Keratinocyte (primary cell): ENCODE data around the gene EYS. TPM values are rescaled to one million over a fixed set of nuclear protein-coding genes. Genes with fewer than 3 reads are reported as not detected.

ENCODE experiments used
- DNase-seq: peaks from one replicate; pipeline ENCODE4 v3.0.0-alpha.2; 2011; ENCODE audit warnings: low read depth, missing footprints, low spot score
- FAIRE-seq: peaks from 2 replicates; lab custom pipeline; 2011; peaks lifted over from hg19 to GRCh38; lab: Jason Lieb, UNC
- H2AFZ ChIP-seq: 2 replicates; pipeline ENCODE4 v1.6.0; 2012; ENCODE audit warnings: low read length, control low read depth, inconsistent platforms; ENCODE audit not compliant: control insufficient read depth
- H3K27ac ChIP-seq: 2 replicates; pipeline ENCODE4 v1.5.1; 2011; ENCODE audit warnings: low read length; ENCODE audit not compliant: control insufficient read depth, insufficient read depth
- H3K27me3 ChIP-seq: 3 replicates; pipeline ENCODE4 v1.6.0; 2011; ENCODE audit warnings: low read length; ENCODE audit not compliant: control insufficient read depth, insufficient read depth; ENCODE audit errors: extremely low read depth
- H3K36me3 ChIP-seq, 2 experiments: 2 replicates in 1 of 2; 3 replicates in 1 of 2; pipeline ENCODE4 v1.5.1; 2011; ENCODE audit warnings: low read length in 2 of 2, mild to moderate bottlenecking in 1 of 2; ENCODE audit not compliant: control insufficient read depth in 2 of 2, insufficient read depth in 2 of 2; ENCODE audit errors: extremely low read depth in 1 of 2
- H3K4me1 ChIP-seq: 3 replicates; pipeline ENCODE4 v1.5.1; 2011; ENCODE audit warnings: low read length; ENCODE audit not compliant: control insufficient read depth, insufficient read depth; ENCODE audit errors: extremely low read depth
- H3K4me2 ChIP-seq: 3 replicates; pipeline ENCODE4 v1.6.0; 2011; ENCODE audit warnings: low read depth, low read length; ENCODE audit not compliant: control insufficient read depth, insufficient read depth; ENCODE audit errors: extremely low read depth
- H3K4me3 ChIP-seq, 3 experiments: fragments of 200-600 bp in 1 of 3; sonication (generic) in 1 of 3; 2 replicates in 2 of 3; 3 replicates in 1 of 3; pipeline ENCODE4 v1.5.1; 2011 to 2016; ENCODE audit warnings: low read length in 3 of 3, mild to moderate bottlenecking in 3 of 3, control low read depth in 2 of 3, inconsistent platforms in 1 of 3, low read depth in 1 of 3, mixed read lengths in 1 of 3, mixed run types in 1 of 3, moderate library complexity in 1 of 3; ENCODE audit not compliant: control insufficient read depth in 2 of 3, insufficient read depth in 2 of 3; ENCODE audit errors: extremely low read depth in 1 of 3
- H3K79me2 ChIP-seq: 2 replicates; pipeline ENCODE4 v1.6.0; 2012; ENCODE audit warnings: low read length; ENCODE audit not compliant: control insufficient read depth, insufficient read depth
- H3K9ac ChIP-seq: 3 replicates; pipeline ENCODE4 v1.6.0; 2011; ENCODE audit warnings: low read length; ENCODE audit not compliant: control insufficient read depth, insufficient read depth; ENCODE audit errors: extremely low read depth
- H3K9me1 ChIP-seq: 3 replicates; pipeline ENCODE4 v1.6.0; 2011; ENCODE audit warnings: low read length; ENCODE audit not compliant: control insufficient read depth, insufficient read depth; ENCODE audit errors: extremely low read depth
- H3K9me3 ChIP-seq: 2 replicates; pipeline ENCODE4 v1.5.1; 2012; ENCODE audit warnings: low read depth, low read length; ENCODE audit not compliant: control insufficient read depth
- H4K20me1 ChIP-seq: 3 replicates; pipeline ENCODE4 v1.6.0; 2011; ENCODE audit warnings: low read length; ENCODE audit not compliant: control insufficient read depth, insufficient read depth; ENCODE audit errors: extremely low read depth
- CTCF ChIP-seq, 3 experiments: IDR thresholded peaks in 1 of 3; conservative IDR thresholded peaks in 1 of 3; optimal IDR thresholded peaks in 1 of 3; 2 replicates in 2 of 3; 3 replicates in 1 of 3; pipeline versions ENCODE3 to v1.5.1; 2011; ENCODE audit warnings: low read length in 3 of 3, mild to moderate bottlenecking in 3 of 3, moderate library complexity in 2 of 3, control low read depth in 1 of 3, inconsistent platforms in 1 of 3; ENCODE audit not compliant: insufficient read depth in 2 of 3; ENCODE audit errors: extremely low read depth in 1 of 3
- EZH2 ChIP-seq: IDR thresholded peaks from one replicate; pipeline ENCODE4 v1.6.1; 2012; ENCODE audit warnings: inconsistent platforms, mild to moderate bottlenecking, low read length, moderate library complexity
- dilution Hi-C: fragments of 300-500 bp; cut with MboI; formaldehyde crosslinking; loops from one replicate; pipeline ENCODE4 v1.7.0; 2020; ENCODE audit warnings: low sequenced_read_pairs; ENCODE audit not compliant: extremely low pct_ligation_motif_present
- polyA plus RNA-seq, 5 experiments: library from polyadenylated mRNA; depleted of rRNA in 3 of 5; stranded (reverse) in 3 of 5; stranded (forward) in 1 of 5; unstranded in 1 of 5; fragments of >200 nt; gene quantifications; 1 replicate in 1 of 5; 2 replicates in 3 of 5; 3 replicates in 1 of 5; pipeline versions ENCODE4 v1.2.1 to v1.2.3, GENCODE V29; 2011 to 2012; ENCODE audit warnings: missing spikeins in 2 of 5, low read depth in 1 of 5, low replicate concordance in 1 of 5

The EYS gene
- polyA plus RNA-seq, 1 donor (not counting 4 experiments of a cell fraction or from before 2014, with no cell fraction given), result 0.34 TPM

GRCh38 chr6:65719101-65719500, 12.1 kb upstream of the EYS start:
- H3K79me2 ChIP-seq, result no peaks in the 10 kb centered on the region
- H4K20me1 ChIP-seq, result no peaks in the 10 kb centered on the region
- no peaks in the 10 kb centered on the region for H3K4me1 ChIP-seq
- no peak overlapping the region for H3K4me2 ChIP-seq
- H2AFZ ChIP-seq, result no peak overlapping the region
- H3K36me3 ChIP-seq, result no peaks in the 10 kb centered on the region
- no peak overlapping the region for H3K4me3 ChIP-seq
- TF ChIP-seq EZH2, result no peak
- no peak for TF ChIP-seq CTCF (optimal IDR thresholded peaks at IDR 0.05 in 1 of 3, IDR thresholded peaks at IDR 0.05 in 1 of 3, conservative IDR thresholded peaks at IDR 0.05 in 1 of 3; ENCODE audit: extremely low read depth in 1 of 3, insufficient read depth in 2 of 3, low read length in 3 of 3)
- no peak overlapping the region for H3K9ac ChIP-seq
- DNase-seq, result no peak
- H3K27ac ChIP-seq, result no peak overlapping the region
- no peaks in the 10 kb centered on the region for H3K9me1 ChIP-seq
- H3K9me3 ChIP-seq, result no peaks in the 10 kb centered on the region
- no peak for FAIRE-seq
- dilution Hi-C loops, result no loop called here
- H3K27me3 ChIP-seq, result no peaks in the 10 kb centered on the region

DNA sequence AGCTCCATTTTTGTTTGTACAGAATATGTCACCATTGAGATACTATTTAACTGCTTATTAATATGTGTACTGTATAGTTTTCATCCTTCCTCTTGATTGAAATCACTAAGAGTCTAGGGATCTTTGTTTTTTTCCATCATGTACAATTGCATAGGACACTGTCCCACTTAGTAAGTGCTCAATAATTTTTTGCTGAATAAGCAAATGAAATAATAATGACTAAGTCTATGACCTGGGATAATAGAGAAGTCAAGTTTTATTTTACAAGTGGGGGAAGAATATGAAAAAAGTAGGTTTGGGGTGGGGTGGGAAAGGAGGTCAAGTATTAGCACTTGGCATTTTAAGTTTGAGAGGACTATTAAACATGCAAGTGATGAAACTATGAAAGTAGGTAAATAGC, 4.5 kb upstream of the EYS start:
- H3K9me1 ChIP-seq, result no peaks in the 10 kb centered on the region
- H2AFZ ChIP-seq, result no peak overlapping the region
- no peak overlapping the region for H3K4me3 ChIP-seq
- no peaks in the 10 kb centered on the region for H3K27me3 ChIP-seq
- no peaks in the 10 kb centered on the region for H3K79me2 ChIP-seq
- H3K36me3 ChIP-seq, result no peaks in the 10 kb centered on the region
- no peak overlapping the region for H3K9ac ChIP-seq
- dilution Hi-C loops, result no loop called here
- no peak overlapping the region for H3K27ac ChIP-seq
- FAIRE-seq (no peak), DNase-seq (no peak)
- no peak overlapping the region for H3K4me2 ChIP-seq
- H3K9me3 ChIP-seq, result no peaks in the 10 kb centered on the region
- TF ChIP-seq CTCF (optimal IDR thresholded peaks at IDR 0.05 in 1 of 3, IDR thresholded peaks at IDR 0.05 in 1 of 3, conservative IDR thresholded peaks at IDR 0.05 in 1 of 3; ENCODE audit: extremely low read depth in 1 of 3, insufficient read depth in 2 of 3, low read length in 3 of 3) (no peak), EZH2 (no peak)
- H3K4me1 ChIP-seq, result no peaks in the 10 kb centered on the region
- H4K20me1 ChIP-seq, result no peaks in the 10 kb centered on the region
